HepG2 (cell line): Measurements from ENCODE around the gene TFE3. TPM values are rescaled to one million over a fixed set of nuclear protein-coding genes. Genes with fewer than 3 reads are reported as not detected.

ENCODE experiments used
- HIVEP1 ChIP-seq: sonication (generic); formaldehyde crosslinking; IDR thresholded peaks from 2 replicates; pipeline ENCODE4 v1.4.0; 2020; ENCODE audit warnings: mild to moderate bottlenecking, missing genetic modification reagents
- HNRNPK ChIP-seq: fragments of 200-400 bp; formaldehyde crosslinking; IDR thresholded peaks from 2 replicates; pipeline ENCODE4 v1.6.1; 2018; ENCODE audit warnings: low read length, low read depth, moderate library complexity, mild to moderate bottlenecking; ENCODE audit not compliant: poor library complexity, severe bottlenecking
- HOXA9 ChIP-seq: sonication (generic); formaldehyde crosslinking; IDR thresholded peaks from 2 replicates; pipeline ENCODE4 v1.8.1; 2022; ENCODE audit warnings: missing genetic modification reagents, mild to moderate bottlenecking, moderate library complexity, borderline replicate concordance
- PHF21A ChIP-seq: sonication (generic); formaldehyde crosslinking; IDR thresholded peaks from 2 replicates; pipeline ENCODE4 v1.5.0; 2020; ENCODE audit warnings: mild to moderate bottlenecking, missing genetic modification reagents
- SMARCC2 ChIP-seq: fragments of 450-650 bp; IDR thresholded peaks from 2 replicates; pipeline ENCODE4 v1.6.1; 2017; ENCODE audit warnings: antibody characterized with exemption, mild to moderate bottlenecking
- SOX13 ChIP-seq, 3 experiments: fragments of 450-650 bp in 1 of 3; sonication (generic) in 1 of 3; formaldehyde crosslinking in 1 of 3; IDR thresholded peaks in 2 of 3; conservative IDR thresholded peaks in 1 of 3; 2 replicates each; pipeline versions ENCODE4 v1.5.0 to v1.6.1; 2016 to 2020; ENCODE audit warnings: antibody characterized with exemption in 1 of 3, mild to moderate bottlenecking in 1 of 3, missing compliant biosample characterization in 1 of 3, missing genetic modification reagents in 1 of 3, moderate library complexity in 1 of 3
- ZNF136 ChIP-seq: sonication (generic); formaldehyde crosslinking; IDR thresholded peaks from 2 replicates; pipeline ENCODE4 v1.8.1; 2022; ENCODE audit warnings: low read depth, mild to moderate bottlenecking, moderate library complexity, missing genetic modification reagents
- ZNF24 ChIP-seq: fragments of 450-650 bp; IDR thresholded peaks from 2 replicates; pipeline ENCODE4 v1.6.1; 2017; ENCODE audit warnings: antibody characterized with exemption, mild to moderate bottlenecking
- ZNF382 ChIP-seq: sonication (generic); formaldehyde crosslinking; IDR thresholded peaks from 2 replicates; pipeline ENCODE4 v1.5.0; 2020; ENCODE audit warnings: missing genetic modification reagents, mild to moderate bottlenecking, borderline replicate concordance
- ZNF567 ChIP-seq: sonication (generic); formaldehyde crosslinking; IDR thresholded peaks from 2 replicates; pipeline ENCODE4 v1.8.1; 2023; ENCODE audit warnings: mild to moderate bottlenecking, missing genetic modification reagents, borderline replicate concordance
- ZNF839 ChIP-seq: sonication (generic); formaldehyde crosslinking; IDR thresholded peaks from 2 replicates; pipeline ENCODE4 v1.4.0; 2020; ENCODE audit warnings: missing genetic modification reagents, mild to moderate bottlenecking, borderline replicate concordance
- ZNF883 ChIP-seq: sonication (generic); formaldehyde crosslinking; IDR thresholded peaks from 2 replicates; pipeline ENCODE4 v1.5.1; 2020; ENCODE audit warnings: mild to moderate bottlenecking, missing genetic modification reagents; ENCODE audit errors: not compliant biosample characterization
- ZSCAN12 ChIP-seq: sonication (generic); formaldehyde crosslinking; IDR thresholded peaks from 2 replicates; pipeline ENCODE4 v1.9.0; 2021; ENCODE audit warnings: mild to moderate bottlenecking, missing genetic modification reagents
- polyA plus RNA-seq, 8 experiments: library from polyadenylated mRNA; depleted of rRNA in 3 of 8; stranded (reverse) in 7 of 8; unstranded in 1 of 8; fragments of >200 nt; fragmentation: Illumina TruSeq in 4 of 8; extraction: Trizol in 4 of 8; gene quantifications; 2 replicates each; pipeline versions ENCODE4 v1.2.1 to v1.2.3, GENCODE V29; 2011 to 2016; ENCODE audit warnings: low read depth in 4 of 8, missing spikeins in 1 of 8, mixed read lengths in 1 of 8; ENCODE audit not compliant: insufficient read depth in 1 of 8
- total RNA-seq, 5 experiments: library from RNA; depleted of rRNA; stranded (reverse); fragments of >200 nt; fragmentation: Illumina TruSeq; extraction: Trizol; gene quantifications; 2 replicates each; pipeline ENCODE4 v1.2.3, GENCODE V29; 2016; ENCODE audit warnings: low read depth in 1 of 5
- TF ChIP-seq, protein P1 (sequence below): sonication (generic); formaldehyde crosslinking; IDR thresholded peaks from 2 replicates; pipeline ENCODE4 v1.4.0; 2020; ENCODE audit warnings: missing genetic modification reagents, mild to moderate bottlenecking, borderline replicate concordance
- TF ChIP-seq, protein P2 (sequence below): sonication (generic); formaldehyde crosslinking; conservative IDR thresholded peaks from 2 replicates; pipeline ENCODE4 v1.4.0; 2020; ENCODE audit warnings: missing genetic modification reagents
- TF ChIP-seq, protein P3 (sequence below): sonication (generic); formaldehyde crosslinking; IDR thresholded peaks from 2 replicates; pipeline ENCODE4 v1.9.0; 2022; ENCODE audit warnings: low read depth, missing genetic modification reagents
- TF ChIP-seq, protein P4 (sequence below): sonication (generic); formaldehyde crosslinking; IDR thresholded peaks from 2 replicates; pipeline ENCODE4 v1.5.0; 2020; ENCODE audit warnings: missing genetic modification reagents
- TF ChIP-seq, protein P5 (sequence below): sonication (generic); formaldehyde crosslinking; IDR thresholded peaks from 2 replicates; pipeline ENCODE4 v1.4.0; 2020; ENCODE audit warnings: missing genetic modification reagents

TFE3 gene
- total and polyA plus RNA-seq, 2 of the 13 experiments (the other 11 are each of a cell fraction or from before 2014, with no cell fraction given), result 8.3 to 12.3 TPM

DNA sequence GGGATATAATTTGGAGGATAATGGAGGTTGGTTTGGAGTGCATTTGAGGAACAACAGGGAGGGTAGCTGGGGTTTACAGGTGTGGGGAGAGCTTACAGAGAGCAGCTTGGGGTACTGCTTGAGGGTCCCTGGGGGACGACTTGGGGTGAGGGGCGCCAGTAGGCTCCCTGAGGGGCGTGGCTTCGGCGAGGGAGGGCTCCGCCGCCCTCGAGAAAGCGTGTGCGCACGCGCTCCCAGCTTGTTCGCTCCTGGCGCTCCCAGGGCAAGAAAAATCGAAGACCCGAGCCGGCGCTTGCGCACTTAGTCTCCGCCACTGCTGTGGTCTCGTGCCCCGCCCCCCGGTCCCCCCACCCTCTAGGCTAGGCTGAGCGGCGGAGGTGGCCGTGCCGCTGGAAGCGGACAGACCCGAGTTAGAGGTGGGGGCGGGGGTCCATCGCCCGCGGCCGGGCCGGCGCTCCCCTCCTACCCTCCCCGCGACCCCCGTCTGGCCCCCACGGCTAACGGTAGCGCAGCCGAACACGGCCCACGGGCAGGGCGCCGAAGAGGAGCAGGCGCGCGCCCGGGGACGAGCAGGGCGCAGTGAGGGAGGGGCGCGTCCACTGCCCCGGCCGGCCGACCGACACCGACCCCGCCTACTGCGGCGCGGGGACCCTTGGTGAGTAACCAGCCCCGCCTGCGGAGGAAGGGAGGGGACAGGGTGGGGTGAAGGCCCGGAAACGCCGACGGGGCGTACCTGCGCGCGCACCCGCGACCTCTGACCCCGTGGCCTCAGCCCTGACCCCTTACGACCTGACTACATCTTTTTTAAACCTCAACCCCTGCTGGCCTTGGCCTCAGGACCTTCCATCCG, 10.3 kb upstream of the TFE3 start (continued):
- TF ChIP-seq ZNF567 (no peak), HOXA9 (no peak), ZNF136 (no peak), HNRNPK (no peak), ZNF382 (no peak), ZNF839 (CRISPR knock-in tag) (no peak), SMARCC2 (no peak), ZSCAN12 (CRISPR knock-in tag) (no peak), HIVEP1 (no peak), SOX13 (IDR thresholded peaks at IDR 0.05) (no peak), SOX13 (CRISPR knock-in tag; conservative IDR thresholded peaks at IDR 0.05 in 1 of 2, IDR thresholded peaks at IDR 0.05 in 1 of 2) (no peak), ZNF24 (no peak), PHF21A (CRISPR knock-in tag) (no peak), ZNF883 (CRISPR knock-in tag) (no peak)
- TF ChIP-seq, protein P1, sequence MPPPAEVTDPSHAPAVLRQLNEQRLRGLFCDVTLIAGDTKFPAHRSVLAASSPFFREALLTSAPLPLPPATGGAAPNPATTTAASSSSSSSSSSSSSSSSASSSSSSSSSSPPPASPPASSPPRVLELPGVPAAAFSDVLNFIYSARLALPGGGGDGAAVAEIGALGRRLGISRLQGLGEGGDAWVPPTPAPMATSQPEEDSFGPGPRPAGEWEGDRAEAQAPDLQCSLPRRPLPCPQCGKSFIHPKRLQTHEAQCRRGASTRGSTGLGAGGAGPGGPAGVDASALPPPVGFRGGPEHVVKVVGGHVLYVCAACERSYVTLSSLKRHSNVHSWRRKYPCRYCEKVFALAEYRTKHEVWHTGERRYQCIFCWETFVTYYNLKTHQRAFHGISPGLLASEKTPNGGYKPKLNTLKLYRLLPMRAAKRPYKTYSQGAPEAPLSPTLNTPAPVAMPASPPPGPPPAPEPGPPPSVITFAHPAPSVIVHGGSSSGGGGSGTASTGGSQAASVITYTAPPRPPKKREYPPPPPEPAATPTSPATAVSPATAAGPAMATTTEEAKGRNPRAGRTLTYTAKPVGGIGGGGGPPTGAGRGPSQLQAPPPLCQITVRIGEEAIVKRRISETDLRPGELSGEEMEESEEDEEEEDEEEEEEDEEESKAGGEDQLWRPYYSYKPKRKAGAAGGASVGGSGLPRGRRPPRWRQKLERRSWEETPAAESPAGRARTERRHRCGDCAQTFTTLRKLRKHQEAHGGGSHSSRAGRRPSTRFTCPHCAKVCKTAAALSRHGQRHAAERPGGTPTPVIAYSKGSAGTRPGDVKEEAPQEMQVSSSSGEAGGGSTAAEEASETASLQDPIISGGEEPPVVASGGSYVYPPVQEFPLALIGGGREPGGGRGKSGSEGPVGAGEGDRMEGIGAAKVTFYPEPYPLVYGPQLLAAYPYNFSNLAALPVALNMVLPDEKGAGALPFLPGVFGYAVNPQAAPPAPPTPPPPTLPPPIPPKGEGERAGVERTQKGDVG (CRISPR knock-in tag), result no peak
- TF ChIP-seq, protein P2, sequence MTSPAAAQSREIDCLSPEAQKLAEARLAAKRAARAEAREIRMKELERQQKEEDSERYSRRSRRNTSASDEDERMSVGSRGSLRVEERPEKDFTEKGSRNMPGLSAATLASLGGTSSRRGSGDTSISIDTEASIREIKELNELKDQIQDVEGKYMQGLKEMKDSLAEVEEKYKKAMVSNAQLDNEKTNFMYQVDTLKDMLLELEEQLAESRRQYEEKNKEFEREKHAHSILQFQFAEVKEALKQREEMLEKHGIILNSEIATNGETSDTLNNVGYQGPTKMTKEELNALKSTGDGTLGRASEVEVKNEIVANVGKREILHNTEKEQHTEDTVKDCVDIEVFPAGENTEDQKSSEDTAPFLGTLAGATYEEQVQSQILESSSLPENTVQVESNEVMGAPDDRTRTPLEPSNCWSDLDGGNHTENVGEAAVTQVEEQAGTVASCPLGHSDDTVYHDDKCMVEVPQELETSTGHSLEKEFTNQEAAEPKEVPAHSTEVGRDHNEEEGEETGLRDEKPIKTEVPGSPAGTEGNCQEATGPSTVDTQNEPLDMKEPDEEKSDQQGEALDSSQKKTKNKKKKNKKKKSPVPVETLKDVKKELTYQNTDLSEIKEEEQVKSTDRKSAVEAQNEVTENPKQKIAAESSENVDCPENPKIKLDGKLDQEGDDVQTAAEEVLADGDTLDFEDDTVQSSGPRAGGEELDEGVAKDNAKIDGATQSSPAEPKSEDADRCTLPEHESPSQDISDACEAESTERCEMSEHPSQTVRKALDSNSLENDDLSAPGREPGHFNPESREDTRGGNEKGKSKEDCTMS (CRISPR knock-in tag), result no peak
- TF ChIP-seq, protein P3, sequence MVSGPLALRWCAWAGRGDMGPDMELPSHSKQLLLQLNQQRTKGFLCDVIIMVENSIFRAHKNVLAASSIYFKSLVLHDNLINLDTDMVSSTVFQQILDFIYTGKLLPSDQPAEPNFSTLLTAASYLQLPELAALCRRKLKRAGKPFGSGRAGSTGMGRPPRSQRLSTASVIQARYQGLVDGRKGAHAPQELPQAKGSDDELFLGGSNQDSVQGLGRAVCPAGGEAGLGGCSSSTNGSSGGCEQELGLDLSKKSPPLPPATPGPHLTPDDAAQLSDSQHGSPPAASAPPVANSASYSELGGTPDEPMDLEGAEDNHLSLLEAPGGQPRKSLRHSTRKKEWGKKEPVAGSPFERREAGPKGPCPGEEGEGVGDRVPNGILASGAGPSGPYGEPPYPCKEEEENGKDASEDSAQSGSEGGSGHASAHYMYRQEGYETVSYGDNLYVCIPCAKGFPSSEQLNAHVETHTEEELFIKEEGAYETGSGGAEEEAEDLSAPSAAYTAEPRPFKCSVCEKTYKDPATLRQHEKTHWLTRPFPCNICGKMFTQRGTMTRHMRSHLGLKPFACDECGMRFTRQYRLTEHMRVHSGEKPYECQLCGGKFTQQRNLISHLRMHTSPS (CRISPR knock-in tag), result no peak
- TF ChIP-seq, protein P4, sequence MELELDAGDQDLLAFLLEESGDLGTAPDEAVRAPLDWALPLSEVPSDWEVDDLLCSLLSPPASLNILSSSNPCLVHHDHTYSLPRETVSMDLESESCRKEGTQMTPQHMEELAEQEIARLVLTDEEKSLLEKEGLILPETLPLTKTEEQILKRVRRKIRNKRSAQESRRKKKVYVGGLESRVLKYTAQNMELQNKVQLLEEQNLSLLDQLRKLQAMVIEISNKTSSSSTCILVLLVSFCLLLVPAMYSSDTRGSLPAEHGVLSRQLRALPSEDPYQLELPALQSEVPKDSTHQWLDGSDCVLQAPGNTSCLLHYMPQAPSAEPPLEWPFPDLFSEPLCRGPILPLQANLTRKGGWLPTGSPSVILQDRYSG (CRISPR knock-in tag), result no peak
- TF ChIP-seq, protein P5, sequence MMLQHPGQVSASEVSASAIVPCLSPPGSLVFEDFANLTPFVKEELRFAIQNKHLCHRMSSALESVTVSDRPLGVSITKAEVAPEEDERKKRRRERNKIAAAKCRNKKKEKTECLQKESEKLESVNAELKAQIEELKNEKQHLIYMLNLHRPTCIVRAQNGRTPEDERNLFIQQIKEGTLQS, result no peak
